ENCODE data around the gene OR6C6.
"Not testable (repeated sequence)": the region's sequence is repeated elsewhere in the genome, so short reads cannot be mapped to it uniquely, and the experiment has no call there.

Gene OR6C6

DNA sequence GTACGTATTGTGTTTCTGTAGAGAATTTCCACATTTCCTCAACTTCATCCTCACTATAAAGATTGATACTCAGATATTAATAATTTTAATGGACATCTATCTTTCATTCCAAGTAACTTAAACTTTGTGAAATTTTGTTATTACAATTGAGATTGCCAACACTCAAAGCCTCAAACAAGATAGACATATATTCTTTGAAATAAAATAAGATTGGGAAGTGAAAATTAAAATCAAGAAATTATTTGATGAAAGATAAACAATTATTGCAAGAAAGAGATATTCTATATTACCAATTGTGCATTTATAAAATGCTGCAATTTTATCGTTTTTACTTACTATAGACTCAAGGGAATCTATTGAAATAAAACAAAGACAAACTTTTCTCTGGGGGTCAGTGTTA, at the start of gene OR6C6:
OR6C6 (minus strand) TSS at position 101 of the 400 bp plus-strand sequence. CDS start 1,337 bp downstream, outside the sequence.
- DNase-seq (ENCODE audit: low read depth): no peak

DNA sequence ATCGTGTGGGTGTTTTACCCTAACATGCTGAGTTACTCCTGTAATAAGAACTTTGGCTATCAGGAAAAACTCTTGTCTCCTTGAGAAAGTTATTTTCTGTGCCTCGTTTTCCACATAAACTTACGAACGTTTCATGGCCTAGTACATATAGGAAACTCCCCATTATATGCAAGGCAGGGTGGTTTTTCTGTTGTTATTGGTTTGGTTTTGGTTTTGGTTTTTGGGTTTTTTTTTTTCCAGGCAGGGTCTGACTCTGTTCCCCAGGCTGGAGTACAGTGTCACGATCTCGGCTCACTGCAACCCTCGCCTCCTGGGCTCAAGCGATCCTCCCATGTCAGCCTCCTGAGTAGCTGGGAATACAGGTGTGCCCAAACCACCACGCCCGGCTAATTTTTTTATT, 39.6 kb upstream of the OR6C6 start:
- no peak for DNase-seq (ENCODE audit: low read depth)

DNA sequence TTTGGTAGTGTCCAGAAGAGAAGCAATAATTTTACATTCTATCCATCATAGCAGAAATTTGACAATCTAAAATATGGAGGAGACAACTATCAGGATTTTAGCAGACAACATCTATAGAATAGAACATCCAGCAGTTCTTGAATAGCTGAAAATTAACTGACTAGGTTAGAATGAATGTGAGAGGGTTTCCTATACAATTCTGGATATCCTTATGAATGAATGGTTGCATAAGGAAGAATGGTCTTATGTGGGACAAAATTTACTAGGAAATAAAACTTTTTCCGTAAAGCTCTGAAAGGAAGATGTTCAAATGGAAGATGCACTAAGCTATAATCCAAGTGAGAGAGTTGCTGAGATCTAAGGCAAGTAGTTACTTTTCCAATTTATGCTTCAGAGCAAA, 34.1 kb upstream of the OR6C6 start, which contains the start of gene OR6C3:
OR6C3 (plus strand) TSS at position 301 of the 400 bp plus-strand sequence. CDS start 955 bp downstream, outside the sequence.
- DNase-seq (ENCODE audit: low read depth): no peak

DNA sequence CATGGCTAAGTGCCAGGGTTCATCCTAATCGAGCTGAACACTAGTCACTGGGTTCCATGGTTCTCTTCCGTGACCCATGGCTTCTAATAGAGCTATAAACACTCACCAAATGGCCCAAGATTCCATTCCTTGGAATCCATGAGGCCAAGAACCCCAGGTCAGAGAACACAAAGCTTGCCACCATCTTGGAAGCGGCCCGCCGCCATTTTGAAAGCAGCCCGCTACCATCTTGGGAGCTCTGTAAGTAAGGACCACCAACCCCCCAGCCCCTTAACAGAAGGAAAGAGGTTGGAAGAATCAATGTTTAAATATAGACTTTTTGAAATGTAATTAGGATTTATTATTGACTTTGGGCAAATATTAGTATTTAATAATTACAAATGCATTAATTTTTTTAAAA, 29.4 kb upstream of the OR6C6 start:
- not testable (repeated sequence) for DNase-seq (ENCODE audit: low read depth)

DNA sequence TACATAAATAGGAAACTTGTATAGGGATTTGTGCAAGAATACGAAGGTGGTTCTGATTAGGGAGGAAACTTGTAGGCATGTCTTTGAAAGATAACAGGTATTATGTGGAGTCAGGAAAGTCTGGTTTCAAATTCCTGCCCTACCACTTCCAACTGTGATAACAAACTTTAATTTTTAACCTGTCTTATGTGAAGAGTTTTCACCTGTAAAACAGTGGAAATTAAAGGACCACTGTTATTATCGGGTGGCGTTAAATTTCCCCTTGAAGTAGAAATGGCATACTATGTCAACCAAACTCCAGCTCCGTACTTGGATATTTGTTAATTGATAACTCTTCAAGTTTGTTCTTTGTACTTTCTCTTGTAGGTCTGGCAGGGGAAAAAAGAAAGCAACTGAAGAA, 23.8 kb upstream of the OR6C6 start:
- no peak for DNase-seq (ENCODE audit: low read depth)

DNA sequence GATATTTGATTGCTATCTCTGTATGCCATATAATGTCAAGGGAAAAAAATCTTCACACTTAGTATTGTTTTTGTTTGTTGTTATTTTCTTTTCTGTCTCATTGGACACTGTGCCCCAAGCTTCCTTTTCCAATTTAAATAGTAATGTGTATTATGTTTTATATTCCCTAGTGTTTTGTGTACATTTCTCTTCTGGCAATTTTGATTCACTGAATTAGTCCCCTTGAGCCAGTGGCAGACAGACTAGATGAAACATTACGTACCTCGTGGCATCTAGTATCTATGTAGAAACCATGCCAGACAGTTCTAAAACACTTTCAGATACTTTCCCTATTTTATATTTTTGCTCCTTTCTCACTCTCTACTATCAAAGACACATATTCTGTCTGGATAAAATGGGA, 17.7 kb upstream of the OR6C6 start, which contains the start of gene OR6C1:
OR6C1 (plus strand) TSS at position 301 of the 400 bp plus-strand sequence. CDS start 6,257 bp downstream, outside the sequence.
- no peak for DNase-seq (ENCODE audit: low read depth)

DNA sequence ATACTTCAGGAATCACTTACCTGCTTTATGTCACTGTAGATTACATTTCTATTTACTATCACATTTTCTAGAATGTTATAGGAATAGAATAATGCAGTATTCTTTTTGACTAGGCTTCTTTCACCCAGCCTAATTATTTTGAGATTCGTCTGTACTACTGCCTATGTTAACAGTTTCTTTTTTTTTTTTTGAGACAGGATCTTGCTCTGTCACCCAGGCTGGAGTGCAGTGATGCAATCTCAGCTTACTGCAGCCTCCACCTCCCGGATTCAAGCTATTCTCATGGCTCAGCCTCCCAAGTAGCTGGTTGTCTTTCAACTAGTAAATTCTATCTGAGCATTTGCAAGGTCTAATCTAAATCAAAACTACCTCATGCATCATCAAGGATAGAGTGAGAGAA, 6.4 kb downstream of the OR6C6 start:
- DNase-seq (ENCODE audit: low read depth): no peak

DNA sequence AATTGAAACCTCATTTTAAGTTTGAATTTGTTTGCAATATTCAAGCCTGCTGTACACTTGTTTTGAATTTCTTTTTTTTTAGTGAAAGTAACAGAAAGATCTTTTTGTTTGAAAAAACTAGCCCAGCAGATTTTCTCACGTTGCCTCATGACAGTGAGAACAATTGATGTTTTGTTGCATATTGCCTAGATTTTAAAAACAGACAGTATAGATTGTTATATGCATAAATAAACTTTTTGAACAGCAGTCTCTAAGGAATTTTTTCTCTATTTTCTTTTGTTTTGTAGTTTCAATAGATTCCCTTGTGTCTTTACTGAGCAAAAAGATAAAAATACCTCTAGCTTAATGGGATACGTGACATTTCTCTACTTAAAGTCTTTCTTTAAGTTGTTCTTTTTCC, 15.4 kb downstream of the OR6C6 start:
- no peak for DNase-seq (ENCODE audit: low read depth)

DNA sequence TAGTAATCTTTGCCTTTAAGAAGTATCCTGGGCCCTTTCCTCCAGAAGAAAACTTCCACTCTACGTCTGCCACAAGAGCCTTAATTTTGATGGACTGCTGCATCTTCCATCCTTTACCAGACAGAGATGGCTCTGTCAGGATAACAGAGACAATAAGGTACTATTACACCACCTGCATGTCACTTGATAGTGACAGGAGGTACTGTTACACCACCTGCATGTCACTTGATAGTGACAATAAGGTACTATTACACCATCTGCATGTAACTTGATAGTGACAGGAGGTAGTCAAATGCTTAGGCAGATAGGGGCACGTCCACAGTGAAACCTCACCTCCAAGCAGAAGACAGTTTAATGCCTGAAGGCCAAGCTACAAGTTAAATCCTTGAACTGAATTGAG, 38.1 kb downstream of the OR6C6 start:
- no peak for DNase-seq (ENCODE audit: low read depth)

DNA sequence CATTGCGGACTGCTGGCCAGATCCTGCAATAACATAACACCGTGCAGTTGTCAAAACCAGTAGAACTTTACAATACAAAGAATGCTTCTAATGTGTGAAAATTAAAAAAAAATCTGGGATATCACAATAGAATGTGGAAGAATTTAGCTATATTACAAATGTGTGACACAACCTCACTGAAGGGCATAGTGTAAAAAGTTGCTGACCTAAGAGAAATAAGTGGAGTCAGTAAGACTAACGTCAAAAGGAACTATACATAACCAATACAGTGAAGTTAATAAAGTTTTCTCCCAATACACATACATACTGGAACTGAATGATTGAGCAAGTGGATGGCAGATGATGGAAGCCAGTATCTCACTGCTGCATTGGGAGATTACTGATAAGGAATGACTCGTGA, 39.5 kb downstream of the OR6C6 start:
- no peak for DNase-seq (ENCODE audit: low read depth)

DNA sequence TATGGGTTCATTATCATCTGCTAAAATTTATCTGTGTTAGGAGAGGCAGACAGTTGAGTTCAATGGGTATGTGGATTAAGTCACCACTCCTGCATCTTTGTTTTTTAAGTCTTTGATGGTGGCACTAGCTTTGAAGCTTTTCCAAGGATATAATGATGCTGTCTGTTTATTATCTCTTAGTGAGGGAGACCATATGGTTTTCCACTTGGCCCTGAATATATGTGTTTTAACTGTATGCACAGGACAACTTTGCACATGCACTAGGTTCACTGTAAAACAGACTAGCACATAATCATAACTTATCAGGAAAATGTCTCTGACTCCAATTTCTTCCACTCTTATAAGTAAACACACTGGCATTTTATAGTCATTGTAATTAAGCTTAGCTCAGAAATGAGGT, 43.1 kb downstream of the OR6C6 start:
- no peak for DNase-seq (ENCODE audit: low read depth)

DNA sequence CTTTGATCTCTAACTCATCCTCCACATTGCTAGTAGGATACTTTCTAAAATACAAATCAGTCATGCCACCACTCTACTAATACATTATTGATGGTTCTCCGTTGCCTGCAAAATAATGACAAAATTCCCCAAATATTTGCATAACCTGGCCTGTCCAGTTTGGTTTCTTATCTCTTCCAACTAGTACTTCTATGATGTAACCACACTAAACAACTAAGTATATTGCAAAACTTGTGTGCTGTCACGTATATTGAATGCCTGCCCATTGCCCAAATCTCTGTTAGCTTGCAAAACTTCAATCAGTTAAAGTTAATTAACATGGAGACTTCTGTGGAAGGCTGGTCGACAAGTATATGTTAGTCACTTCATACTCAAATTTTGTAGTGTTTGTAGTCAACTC, 45.4 kb downstream of the OR6C6 start:
- no peak for DNase-seq (ENCODE audit: low read depth)

DNA sequence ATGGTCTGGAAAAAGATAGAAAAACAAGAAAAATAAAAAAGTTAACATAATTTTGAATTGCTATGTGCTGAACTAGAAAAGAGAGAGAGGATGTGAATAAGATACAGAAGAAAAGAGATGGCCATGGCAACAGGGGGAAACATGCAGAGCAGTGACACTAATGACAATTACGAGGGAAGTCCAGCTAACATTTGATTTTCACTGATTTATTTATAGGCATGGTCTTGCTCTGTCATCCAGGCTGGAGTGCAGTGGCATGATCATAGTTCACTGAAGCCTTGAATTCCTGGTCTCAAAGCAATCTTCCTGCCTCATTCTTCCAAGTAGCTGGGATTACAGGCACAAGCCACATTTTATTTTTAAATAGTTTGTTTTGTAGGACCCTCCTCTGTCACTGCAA, 50.2 kb downstream of the OR6C6 start:
- no peak for DNase-seq (ENCODE audit: low read depth)

DNA sequence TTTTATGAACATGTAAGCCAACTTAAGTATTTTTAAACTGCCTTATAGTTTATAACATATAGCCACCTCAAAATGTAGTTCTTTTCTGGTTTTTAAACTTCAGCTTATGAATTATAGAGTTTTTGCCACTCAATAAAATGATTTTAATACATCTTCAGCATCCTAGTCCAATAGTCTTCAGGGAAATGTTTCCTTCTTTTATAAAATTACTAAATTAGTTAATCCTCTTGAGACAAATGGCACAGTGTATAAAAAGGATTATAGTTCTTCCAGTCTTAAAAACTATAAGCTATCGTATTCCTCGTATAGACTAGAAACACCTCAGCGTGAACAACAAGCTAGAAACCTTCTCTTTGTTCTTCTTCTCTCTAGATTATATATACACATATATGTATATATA, 52.1 kb downstream of the OR6C6 start, which contains the start of gene OR6C74:
OR6C74 (plus strand) TSS at position 301 of the 400 bp plus-strand sequence. CDS start 2,679 bp downstream, outside the sequence.
- no peak for DNase-seq (ENCODE audit: low read depth)
